ENCODE results near the gene CDK5RAP2.

- TF ChIP-seq EZH2 (IDR thresholded peaks at IDR 0.05; ENCODE audit: borderline replicate concordance, low read length) = no peak
- TF ChIP-seq CTCF (conservative IDR thresholded peaks at IDR 0.05 in 1 of 2, IDR thresholded peaks at IDR 0.05 in 1 of 2; ENCODE audit: extremely low read depth in 1 of 2, insufficient read depth in 1 of 2, low read depth in 1 of 2, low read length in 2 of 2) = no peak
These were observed 146.3 kb downstream of the CDK5RAP2 start for GRCh38 chr9:120433701-120434100.
